NCI-H1105 treated with DMSO at 0.1 percent for 48 hours (cell line): ENCODE data around the gene MTG2.
"Not testable (repeated sequence)": the region's sequence is repeated elsewhere in the genome, so short reads cannot be mapped to it uniquely, and the experiment has no call there.

Experiments
- DNase-seq: peaks from one replicate; lab custom pipeline; 2025; lab: John Stamatoyannopoulos, UW

The MTG2 gene

GRCh38 chr20:62145688-62146018, 37.2 kb upstream of the MTG2 start:
- DNase-seq, result no peak

- no peak for DNase-seq
Measured at GRCh38 chr20:62146019-62146755, 36.6 kb upstream of the MTG2 start.

GRCh38 chr20:62147125-62147524, 35.7 kb upstream of the MTG2 start:
- DNase-seq, result no peak

GRCh38 chr20:62147528-62147927, 35.3 kb upstream of the MTG2 start:
- no peak for DNase-seq

- DNase-seq, result not testable (repeated sequence)
Measured at GRCh38 chr20:62148383-62148782, 34.4 kb upstream of the MTG2 start.

- DNase-seq, result no peak
Measured at GRCh38 chr20:62148908-62149314, 33.9 kb upstream of the MTG2 start.

- no peak for DNase-seq
Measured at GRCh38 chr20:62149532-62150309, 33.1 kb upstream of the MTG2 start.

- DNase-seq, result no peak
Measured at GRCh38 chr20:62150310-62150575, 32.6 kb upstream of the MTG2 start.

- DNase-seq, result no peak
Measured at GRCh38 chr20:62151225-62151624, 31.6 kb upstream of the MTG2 start.

GRCh38 chr20:62151835-62152364, 30.9 kb upstream of the MTG2 start:
- DNase-seq, result no peak

- no peak for DNase-seq
Measured at GRCh38 chr20:62155428-62156253, 27.2 kb upstream of the MTG2 start.

GRCh38 chr20:62156254-62156556, 26.6 kb upstream of the MTG2 start:
- no peak for DNase-seq

GRCh38 chr20:62156592-62157386, 26.0 kb upstream of the MTG2 start:
- DNase-seq, result no peak

GRCh38 chr20:62157387-62158087, 25.3 kb upstream of the MTG2 start:
- DNase-seq, result no peak

- DNase-seq, result no peak
Measured at GRCh38 chr20:62158088-62158400, 24.8 kb upstream of the MTG2 start.

- DNase-seq, result no peak
Measured at GRCh38 chr20:62158541-62158940, 24.3 kb upstream of the MTG2 start.

GRCh38 chr20:62159052-62159451, 23.8 kb upstream of the MTG2 start:
- no peak for DNase-seq

GRCh38 chr20:62159839-62160238, 23.0 kb upstream of the MTG2 start:
- DNase-seq, result no peak

- no peak for DNase-seq
Measured at GRCh38 chr20:62160253-62160652, 22.6 kb upstream of the MTG2 start.

- no peak for DNase-seq
Measured at GRCh38 chr20:62160876-62161275, 22.0 kb upstream of the MTG2 start.

- no peak for DNase-seq
Measured at GRCh38 chr20:62161347-62161746, 21.5 kb upstream of the MTG2 start.
